Neutrophil (primary cell): ENCODE measurements around the gene TLCD1.

Experiments
- H3K27ac ChIP-seq: fragments of 200-600 bp; sonication (generic); 2 replicates; pipeline ENCODE4 v1.5.1; 2016; ENCODE audit warnings: mild to moderate bottlenecking, moderate library complexity
- H3K27me3 ChIP-seq: fragments of 200-600 bp; sonication (generic); 2 replicates; pipeline ENCODE4 v1.6.0; 2016; ENCODE audit warnings: mild to moderate bottlenecking
- H3K36me3 ChIP-seq: fragments of 200-600 bp; sonication (generic); 2 replicates; pipeline ENCODE4 v1.5.1; 2017
- H3K4me1 ChIP-seq, 2 experiments: fragments of 200-600 bp in 1 of 2; sonication (generic) in 1 of 2; 1 replicate in 1 of 2; 2 replicates in 1 of 2; pipeline versions ENCODE4 v1.5.1 to v1.6.1; 2013 to 2016; ENCODE audit warnings: low read depth in 1 of 2, low read length in 1 of 2, mild to moderate bottlenecking in 1 of 2, moderate library complexity in 1 of 2; ENCODE audit not compliant: control insufficient read depth in 1 of 2, insufficient read depth in 1 of 2
- H3K4me3 ChIP-seq, 2 experiments: fragments of 200-600 bp in 1 of 2; sonication (generic) in 1 of 2; 1 replicate in 1 of 2; 2 replicates in 1 of 2; pipeline ENCODE4 v1.5.1; 2013 to 2016; ENCODE audit warnings: low read depth in 1 of 2, low read length in 1 of 2, mild to moderate bottlenecking in 1 of 2, moderate library complexity in 1 of 2
- H3K9me3 ChIP-seq: fragments of 200-600 bp; sonication (generic); 2 replicates; pipeline ENCODE4 v1.5.1; 2016
- TF ChIP-seq, protein P1 (sequence below): fragments of 200-600 bp; sonication (generic); IDR thresholded peaks from 2 replicates; pipeline ENCODE4 v1.5.1; 2016; ENCODE audit warnings: antibody characterized with exemption

TLCD1 gene

DNA sequence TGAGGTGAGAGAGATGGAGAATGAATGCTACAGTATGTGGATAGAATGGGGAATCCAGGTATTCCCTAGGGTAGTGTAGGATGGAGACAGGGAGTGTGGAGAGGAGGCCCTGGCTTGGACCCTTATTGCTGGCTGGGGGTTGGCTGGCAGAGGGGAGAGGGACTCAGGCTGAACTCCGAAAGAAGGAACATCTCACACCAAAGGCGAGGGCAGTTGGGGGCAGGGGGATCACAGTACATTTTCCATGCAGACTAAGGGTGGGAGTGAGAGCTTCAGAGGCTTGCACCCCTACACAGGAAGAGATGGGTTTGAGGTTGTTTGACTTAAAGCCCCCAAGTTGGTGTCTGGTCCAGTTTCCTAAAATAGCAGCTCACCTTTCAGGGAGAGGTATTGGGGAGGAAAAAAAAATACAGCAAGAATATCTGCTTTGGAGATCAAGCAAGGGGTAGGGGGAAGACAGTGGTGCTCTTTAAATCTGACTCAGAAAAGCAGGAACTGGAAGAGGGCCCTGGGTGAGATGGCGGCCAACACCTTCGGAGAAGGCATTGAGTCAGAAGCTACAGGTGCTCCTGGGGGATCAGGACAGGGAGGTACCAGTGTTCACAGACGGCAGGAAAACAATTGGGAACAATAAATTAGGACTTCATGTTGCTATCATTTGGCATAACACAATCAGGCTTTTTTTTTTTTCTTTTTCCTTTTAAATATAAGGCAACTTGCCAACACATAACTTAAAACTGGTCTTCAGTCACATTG is 30.2 kb upstream of the TLCD1 start:
- H3K36me3 ChIP-seq = peaks cover 21% of the 10 kb centered on the region
- no peaks in the 10 kb centered on the region for H3K9me3 ChIP-seq
- no peaks in the 10 kb centered on the region for H3K27me3 ChIP-seq
- TF ChIP-seq, protein P1, sequence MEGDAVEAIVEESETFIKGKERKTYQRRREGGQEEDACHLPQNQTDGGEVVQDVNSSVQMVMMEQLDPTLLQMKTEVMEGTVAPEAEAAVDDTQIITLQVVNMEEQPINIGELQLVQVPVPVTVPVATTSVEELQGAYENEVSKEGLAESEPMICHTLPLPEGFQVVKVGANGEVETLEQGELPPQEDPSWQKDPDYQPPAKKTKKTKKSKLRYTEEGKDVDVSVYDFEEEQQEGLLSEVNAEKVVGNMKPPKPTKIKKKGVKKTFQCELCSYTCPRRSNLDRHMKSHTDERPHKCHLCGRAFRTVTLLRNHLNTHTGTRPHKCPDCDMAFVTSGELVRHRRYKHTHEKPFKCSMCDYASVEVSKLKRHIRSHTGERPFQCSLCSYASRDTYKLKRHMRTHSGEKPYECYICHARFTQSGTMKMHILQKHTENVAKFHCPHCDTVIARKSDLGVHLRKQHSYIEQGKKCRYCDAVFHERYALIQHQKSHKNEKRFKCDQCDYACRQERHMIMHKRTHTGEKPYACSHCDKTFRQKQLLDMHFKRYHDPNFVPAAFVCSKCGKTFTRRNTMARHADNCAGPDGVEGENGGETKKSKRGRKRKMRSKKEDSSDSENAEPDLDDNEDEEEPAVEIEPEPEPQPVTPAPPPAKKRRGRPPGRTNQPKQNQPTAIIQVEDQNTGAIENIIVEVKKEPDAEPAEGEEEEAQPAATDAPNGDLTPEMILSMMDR = no peak
- no peak overlapping the region for H3K27ac ChIP-seq
- peaks cover 8% of the 10 kb centered on the region in 2 experiments for H3K4me1 ChIP-seq
- H3K4me3 ChIP-seq = no peak overlapping the region

DNA sequence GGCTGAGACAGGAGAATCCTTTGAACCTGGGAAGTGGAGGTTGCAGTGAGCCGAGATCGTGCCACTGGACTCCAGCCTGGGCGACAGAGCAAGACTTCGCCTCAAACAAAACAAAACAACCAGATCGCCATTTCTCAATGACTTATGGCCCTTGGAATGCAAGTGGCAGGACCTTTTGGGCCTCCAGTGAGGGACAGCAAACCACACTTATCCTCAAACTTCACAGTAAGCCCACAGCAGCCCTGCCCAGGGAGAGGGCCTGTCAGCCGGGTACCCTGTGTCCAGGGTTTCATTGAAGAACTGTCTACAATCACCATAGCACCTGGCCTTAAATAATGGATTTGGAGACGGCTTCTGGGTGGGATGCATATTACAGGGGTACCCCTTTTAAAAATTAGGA is 29.5 kb upstream of the TLCD1 start:
- H3K9me3 ChIP-seq = no peaks in the 10 kb centered on the region
- no peak overlapping the region for H3K4me3 ChIP-seq
- no peaks in the 10 kb centered on the region for H3K27me3 ChIP-seq
- TF ChIP-seq, protein P1 = no peak
- peaks cover 21% of the 10 kb centered on the region for H3K36me3 ChIP-seq
- H3K27ac ChIP-seq = no peak overlapping the region
- H3K4me1 ChIP-seq = peaks cover under 1% of the 10 kb centered on the region in 2 experiments

DNA sequence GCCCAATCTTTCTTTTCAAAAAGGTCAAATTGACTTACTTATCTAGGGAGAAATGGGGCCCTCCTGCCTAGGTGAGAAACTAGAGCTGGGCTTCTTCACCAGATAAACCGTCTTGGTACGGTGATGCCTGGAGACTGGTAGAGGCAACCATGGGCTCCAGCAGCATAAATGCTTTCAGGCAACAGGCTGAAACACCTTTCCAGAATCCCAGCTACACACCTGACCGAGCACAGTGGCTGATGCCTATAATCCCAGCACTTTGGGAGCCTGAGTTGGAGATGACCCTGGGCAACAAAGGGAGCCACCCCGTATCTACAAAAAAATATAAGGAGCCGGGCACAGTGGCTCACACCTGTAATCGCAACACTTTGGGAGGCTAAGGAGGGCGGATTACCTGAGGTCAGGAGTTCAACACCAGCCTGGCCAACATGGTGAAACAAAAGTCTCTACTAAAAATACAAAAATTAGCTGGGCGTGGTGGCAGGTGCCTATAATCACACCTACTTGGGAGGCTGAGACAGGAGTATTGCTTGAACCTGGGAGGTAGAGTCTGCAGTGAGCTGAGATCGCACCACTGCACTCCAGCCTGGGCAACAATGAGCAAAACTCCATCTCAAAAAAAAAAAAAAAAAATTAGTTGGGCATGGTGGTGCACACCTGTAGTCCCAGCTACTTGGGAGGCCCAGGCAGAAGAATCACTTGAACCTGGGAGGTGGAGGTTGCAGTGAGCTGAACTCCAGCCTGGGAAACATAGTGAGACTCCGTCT is 25.8 kb upstream of the TLCD1 start:
- TF ChIP-seq, protein P1 = no peak
- Histone ChIP-seq H3K27ac (no peak overlapping the region), H3K9me3 (no peaks in the 10 kb centered on the region), H3K4me3 (no peak overlapping the region), H3K4me1 (peaks cover 0 to 11% of the 10 kb centered on the region in 2 experiments), H3K27me3 (peaks cover 8% of the 10 kb centered on the region), H3K36me3 (no peaks in the 10 kb centered on the region)

DNA sequence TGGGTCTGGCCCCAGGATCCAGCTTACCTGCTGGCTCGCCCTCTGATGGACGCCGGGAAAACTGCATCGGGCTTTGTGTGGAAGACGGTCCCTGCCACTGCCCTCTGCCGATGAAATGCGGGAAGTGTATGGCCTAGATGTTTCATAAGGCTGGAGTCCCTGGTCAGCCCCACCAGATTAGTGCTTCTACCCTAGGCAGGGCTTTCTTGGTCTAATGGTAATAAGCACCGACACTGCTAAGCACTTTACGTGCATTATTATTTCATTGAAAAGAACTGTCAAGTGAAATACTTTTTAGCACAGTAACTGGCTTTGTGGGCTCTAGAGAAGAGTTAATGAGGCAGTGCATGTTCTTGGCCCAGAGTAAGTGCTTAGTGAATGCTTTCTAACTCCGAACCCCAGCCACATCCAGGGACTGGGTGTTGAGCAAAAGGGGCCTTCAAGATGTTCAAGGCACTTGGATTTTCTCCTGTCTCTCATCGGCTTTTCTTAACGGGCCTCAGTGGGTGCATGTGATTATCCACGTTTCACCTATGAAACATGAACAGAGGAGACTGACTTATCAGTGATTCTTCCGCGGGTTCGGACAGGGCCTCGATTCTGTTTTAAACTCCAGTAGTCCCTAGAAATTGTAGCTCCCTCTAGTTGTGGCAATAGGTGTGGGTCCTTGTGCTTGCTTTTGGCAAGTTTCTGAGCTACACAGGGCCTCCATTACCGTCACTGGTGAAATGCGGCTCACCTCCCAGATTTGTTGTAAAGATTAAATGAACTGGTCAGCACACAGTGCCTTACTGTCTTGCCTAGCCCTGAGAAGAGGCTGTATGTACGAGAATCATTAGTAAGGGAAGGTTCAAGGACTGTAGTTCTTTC is 24.4 kb upstream of the TLCD1 start:
- no peak overlapping the region for H3K27ac ChIP-seq
- H3K9me3 ChIP-seq = no peaks in the 10 kb centered on the region
- TF ChIP-seq, protein P1 = peak; percentile 100
- H3K4me1 ChIP-seq = peaks cover 0 to 11% of the 10 kb centered on the region in 2 experiments
- H3K27me3 ChIP-seq = peaks cover 21% of the 10 kb centered on the region
- H3K36me3 ChIP-seq = no peaks in the 10 kb centered on the region
- no peak overlapping the region for H3K4me3 ChIP-seq

DNA sequence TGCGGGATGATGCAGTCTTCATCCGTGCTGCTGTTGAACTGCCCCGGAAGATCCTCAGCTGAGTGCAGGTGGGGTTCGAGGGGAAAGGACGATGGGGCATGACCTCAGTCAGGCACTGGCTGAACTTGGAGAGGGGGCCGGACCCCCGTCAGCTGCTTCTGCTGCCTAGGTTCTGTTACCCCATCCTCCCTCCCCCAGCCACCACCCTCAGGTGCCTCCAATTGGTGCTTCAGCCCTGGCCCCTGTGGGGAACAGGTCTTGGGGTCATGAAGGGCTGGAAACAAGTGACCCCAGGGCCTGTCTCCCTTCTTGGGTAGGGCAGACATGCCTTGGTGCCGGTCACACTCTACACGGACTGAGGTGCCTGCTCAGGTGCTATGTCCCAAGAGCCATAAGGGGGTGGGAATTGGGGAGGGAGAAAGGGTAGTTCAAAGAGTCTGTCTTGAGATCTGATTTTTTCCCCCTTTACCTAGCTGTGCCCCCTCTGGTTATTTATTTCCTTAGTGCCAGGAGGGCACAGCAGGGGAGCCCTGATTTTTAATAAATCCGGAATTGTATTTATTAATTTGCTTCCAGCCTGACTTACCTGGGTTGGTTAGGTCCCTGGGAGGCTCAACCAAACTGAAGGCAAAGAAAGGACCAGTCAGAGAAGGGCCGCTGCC is 23.6 kb upstream of the TLCD1 start:
- H3K27me3 ChIP-seq = peaks cover 29% of the 10 kb centered on the region
- no peak overlapping the region for H3K4me3 ChIP-seq
- peaks cover 5 to 18% of the 10 kb centered on the region in 2 experiments for H3K4me1 ChIP-seq
- H3K9me3 ChIP-seq = no peaks in the 10 kb centered on the region
- no peak overlapping the region for H3K27ac ChIP-seq
- H3K36me3 ChIP-seq = no peaks in the 10 kb centered on the region
- TF ChIP-seq, protein P1 = no peak
